Breast epithelium (tissue), 3 donors: ENCODE data around the gene MIOS.

Source experiments
- POLR2A ChIP-seq: fragments of 450-650 bp; IDR thresholded peaks from one replicate; pipeline ENCODE4 v1.6.1; 2016; ENCODE audit warnings: antibody characterized with exemption, mild to moderate bottlenecking, moderate library complexity
- TF ChIP-seq, protein P1 (sequence below), 3 donors: fragments of 450-650 bp; IDR thresholded peaks; one replicate each; pipeline ENCODE4 v1.5.1; 2016 to 2017; ENCODE audit warnings: antibody characterized with exemption in 3 of 3, mild to moderate bottlenecking in 3 of 3, moderate library complexity in 3 of 3

- TF ChIP-seq, protein P1, sequence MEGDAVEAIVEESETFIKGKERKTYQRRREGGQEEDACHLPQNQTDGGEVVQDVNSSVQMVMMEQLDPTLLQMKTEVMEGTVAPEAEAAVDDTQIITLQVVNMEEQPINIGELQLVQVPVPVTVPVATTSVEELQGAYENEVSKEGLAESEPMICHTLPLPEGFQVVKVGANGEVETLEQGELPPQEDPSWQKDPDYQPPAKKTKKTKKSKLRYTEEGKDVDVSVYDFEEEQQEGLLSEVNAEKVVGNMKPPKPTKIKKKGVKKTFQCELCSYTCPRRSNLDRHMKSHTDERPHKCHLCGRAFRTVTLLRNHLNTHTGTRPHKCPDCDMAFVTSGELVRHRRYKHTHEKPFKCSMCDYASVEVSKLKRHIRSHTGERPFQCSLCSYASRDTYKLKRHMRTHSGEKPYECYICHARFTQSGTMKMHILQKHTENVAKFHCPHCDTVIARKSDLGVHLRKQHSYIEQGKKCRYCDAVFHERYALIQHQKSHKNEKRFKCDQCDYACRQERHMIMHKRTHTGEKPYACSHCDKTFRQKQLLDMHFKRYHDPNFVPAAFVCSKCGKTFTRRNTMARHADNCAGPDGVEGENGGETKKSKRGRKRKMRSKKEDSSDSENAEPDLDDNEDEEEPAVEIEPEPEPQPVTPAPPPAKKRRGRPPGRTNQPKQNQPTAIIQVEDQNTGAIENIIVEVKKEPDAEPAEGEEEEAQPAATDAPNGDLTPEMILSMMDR (IDR thresholded peaks at IDR 0.05), result no peak
- TF ChIP-seq POLR2A, result no peak
Measured at GRCh38 chr7:7567898-7568531, 1.3 kb downstream of the MIOS start.
